ENCODE results near the gene CSNK1G2.

Gene CSNK1G2

GRCh38 chr19:1920644-1921043, 20.3 kb upstream of the CSNK1G2 start:
- DNase-seq: no peak

- no peak for DNase-seq
Observed at GRCh38 chr19:1921326-1921725, 19.6 kb upstream of the CSNK1G2 start.

- DNase-seq: peak; percentile 23
Observed at GRCh38 chr19:1921825-1922224, 19.1 kb upstream of the CSNK1G2 start.

DNA sequence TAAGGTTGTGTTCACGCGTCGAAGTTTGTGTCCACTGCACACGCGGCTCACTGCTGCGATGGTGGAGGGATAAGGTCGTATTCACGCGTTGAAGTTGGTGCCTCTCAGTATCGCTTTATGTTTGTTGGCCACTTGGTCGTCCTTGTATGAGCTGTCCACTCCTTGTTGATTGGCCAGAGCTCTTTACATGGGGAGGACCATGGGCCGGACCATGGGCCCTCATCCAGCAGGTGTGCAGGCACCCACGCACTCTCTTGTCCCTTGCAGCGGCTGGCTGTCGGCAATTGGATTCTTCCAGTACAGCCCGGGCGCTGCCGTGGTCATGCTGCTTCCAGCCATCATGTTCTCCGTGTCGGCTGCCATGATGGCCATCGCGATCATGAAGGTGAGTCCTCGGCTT, 18.2 kb upstream of the CSNK1G2 start:
- DNase-seq: no peak

- DNase-seq: peak; percentile 98
Observed at GRCh38 chr19:1923319-1923718, 17.7 kb upstream of the CSNK1G2 start.

- no peak for DNase-seq
Observed at GRCh38 chr19:1924320-1924961, 16.5 kb upstream of the CSNK1G2 start.

DNA sequence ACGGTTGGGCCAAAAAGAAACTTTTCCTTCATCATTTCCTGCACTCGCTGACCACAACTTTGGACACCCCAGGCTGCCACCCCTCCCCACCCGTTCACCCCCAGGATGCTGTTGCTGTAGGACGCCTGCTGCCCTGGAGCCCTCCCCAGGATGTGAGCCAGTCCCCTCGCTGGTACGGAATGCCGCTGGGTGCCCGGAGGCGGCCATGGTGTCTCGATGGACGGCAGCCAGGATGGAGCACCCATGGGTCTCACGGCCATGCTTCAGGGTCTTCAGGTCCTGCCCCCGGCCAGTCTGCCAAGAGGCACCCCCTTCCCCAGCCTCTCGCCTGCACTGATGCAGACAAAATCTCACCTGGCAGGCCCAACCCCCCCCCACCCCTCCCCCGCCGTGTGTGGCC, 15.4 kb upstream of the CSNK1G2 start:
- DNase-seq: no peak

DNA sequence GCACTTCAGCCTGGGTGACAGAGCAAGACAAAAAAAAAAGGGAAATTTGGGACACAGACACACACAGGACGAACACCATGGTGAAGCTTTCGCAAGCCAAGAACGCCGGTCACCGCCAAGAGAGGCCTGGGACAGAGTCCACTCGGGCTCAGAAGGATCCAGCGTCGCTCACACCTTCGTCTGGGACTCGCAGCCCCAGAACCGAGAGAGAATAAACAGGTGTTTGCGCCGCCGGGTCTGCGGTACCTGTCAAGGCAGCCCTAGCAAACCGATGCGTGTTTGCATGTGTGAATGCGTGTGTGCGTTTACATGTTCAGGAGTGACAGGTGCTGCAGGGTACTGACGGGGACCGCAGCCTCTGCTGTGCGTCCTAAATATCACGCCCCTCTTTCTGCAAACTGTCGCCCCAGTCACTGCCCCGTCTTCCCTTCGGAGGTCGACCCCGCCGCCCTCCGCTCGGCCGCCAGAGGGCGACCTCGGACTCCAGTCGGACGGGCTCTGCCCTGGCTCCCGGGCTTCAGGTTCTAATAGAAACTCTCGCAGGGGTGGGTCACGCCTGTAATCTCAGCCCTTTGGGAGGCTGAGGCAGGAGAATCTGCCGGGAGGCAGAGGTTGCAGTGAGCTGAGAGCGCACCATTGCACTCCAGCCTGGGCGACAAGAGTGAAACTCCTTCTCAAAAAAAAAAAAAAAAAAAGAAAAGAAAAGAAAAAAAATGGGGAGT, 11.8 kb upstream of the CSNK1G2 start:
- DNase-seq: peak; percentile 77

- DNase-seq: no peak
Observed at GRCh38 chr19:1931445-1931844, 9.5 kb upstream of the CSNK1G2 start.

DNA sequence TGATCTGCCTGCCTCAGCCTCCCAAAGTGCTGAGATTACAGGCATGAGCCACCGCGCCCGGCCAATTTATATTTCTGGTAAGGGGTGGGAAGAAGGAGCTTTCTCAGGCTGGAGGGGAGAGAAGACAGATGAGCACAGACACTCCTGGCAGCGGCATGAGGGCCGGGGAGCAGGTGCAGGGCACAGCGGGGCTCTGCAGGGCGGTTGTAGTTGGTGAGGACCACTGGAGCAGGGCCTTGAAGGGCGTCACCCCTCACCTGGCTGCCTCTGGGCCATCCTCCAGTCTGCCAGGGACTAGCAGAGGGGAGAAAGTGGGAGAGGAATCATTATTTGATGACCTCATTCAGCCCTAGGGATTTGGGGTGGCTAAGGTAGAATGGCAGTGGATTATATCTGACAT, 8.6 kb upstream of the CSNK1G2 start:
- no peak for DNase-seq

GRCh38 chr19:1933244-1933643, 7.7 kb upstream of the CSNK1G2 start:
- peak; percentile 46 for DNase-seq

DNA sequence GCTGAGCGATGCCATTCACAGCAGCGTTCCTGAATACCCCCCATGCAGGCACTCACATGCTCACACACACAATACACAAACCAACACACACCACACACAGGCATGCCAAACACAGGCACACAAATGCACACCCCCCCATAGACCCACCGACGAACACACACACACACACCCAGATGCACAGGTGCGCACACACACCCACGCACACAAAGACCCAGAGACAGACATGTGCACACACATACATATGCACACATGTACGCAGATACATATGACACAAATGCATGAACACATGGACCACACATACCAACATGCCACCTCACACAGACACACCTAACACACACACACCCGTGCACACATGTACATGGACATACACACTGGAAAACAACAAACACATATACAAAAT, 7.0 kb upstream of the CSNK1G2 start:
- DNase-seq: no peak

DNA sequence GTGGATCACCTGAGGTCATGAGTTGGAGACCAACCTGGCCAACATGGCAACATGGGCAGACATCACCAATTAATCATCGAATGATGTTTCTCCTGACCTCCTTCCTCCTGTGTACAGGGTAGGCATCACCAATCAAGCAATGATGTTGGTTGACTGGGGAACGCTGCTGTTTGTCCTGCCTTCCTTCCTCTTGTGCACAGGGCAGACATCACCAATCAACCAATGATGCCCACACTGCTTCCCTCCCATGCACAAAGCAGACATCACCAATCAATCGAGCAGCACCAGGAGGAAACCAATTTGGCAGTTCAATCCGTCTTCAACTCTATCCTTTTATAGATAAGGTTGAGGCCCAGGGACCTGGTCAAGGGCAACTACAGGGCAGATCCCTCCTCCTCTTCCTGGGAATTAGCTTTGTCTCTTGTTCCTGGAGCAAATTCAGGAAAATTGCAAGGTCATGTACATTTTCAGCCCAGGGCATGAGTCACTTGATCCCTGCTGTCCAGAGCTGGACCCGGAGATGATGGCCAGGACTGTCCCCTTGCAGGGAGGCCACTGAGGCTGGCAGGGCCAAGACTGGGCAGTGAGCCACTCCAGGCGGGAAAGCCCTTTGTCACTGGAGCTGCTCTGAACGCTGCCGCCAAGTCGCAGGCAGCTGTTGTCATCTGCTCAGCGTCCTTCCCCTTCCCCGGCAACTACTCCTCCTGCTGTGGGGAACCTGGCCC, 5.3 kb upstream of the CSNK1G2 start:
- peak; percentile 76 for DNase-seq

DNA sequence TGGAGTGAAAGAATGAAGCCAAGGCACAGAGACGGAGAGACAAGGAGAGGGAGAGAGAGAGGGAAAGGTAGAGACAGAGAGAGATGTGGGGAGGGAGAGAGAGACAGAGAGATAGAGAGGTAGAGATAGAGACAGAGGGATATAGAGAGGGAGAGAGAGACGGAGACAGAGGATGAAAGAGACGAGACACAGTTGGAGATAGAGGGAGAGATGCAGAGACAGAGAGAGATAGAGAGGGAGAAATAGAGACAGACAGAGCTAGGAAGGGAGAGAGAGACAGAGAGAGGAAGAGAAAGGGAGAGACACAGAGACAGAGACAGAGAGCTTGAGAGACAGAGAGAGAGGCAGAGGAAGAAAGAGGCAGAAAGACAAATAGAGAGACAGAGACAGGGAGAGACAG, 4.5 kb upstream of the CSNK1G2 start:
- DNase-seq: no peak

DNA sequence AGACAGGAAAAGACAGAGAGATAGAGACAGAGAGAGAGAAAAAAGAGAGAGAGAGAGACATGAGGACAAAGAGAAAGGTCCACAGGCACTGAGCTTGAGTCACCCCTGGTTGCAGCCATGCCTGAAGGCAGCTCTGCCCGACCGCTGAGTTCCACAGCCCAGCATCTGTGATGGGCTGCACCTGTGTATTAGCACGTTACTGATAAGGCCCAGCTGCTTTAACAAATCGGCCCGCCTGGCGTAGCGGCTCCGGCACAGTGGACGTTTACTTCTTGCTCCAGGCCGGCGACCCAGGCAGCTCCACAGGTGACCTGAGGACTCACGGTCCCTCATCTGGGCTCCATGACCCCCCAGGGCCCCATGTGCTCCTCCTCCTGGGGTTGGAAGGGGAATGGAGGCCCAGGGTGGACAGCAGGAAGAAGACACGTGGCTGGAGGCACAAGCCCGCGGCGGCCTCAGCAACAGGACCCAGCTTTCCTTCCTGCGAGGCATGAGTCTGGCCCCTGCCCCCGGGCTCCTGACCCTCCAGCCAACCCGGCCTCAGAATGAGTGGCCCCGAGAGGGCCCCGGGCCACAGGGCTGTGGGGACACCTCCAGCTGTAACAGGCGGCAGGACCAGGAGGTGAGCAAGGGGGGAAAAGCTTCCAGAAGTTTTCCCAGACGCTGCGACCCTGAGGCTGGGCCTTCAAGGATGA, 3.9 kb upstream of the CSNK1G2 start:
- DNase-seq: no peak

DNA sequence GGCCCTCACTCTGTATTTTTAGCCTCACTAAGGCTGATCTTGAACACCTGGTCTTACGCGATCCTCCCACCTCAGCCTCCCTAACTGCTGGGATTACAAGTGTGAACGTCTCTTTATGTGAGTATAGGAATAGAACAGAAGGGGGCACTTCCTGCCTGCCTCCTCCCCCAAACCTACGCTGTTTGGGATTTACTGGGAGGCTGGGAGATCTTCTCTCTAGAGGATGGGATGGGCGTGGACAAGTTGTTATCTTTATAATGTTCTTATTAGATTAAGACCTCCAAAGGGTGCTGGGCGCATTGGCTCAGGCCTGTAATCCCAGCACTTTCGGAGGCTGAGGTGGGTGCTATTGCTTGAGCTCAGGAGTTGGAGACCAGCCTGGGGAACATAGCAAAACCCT, 2.9 kb upstream of the CSNK1G2 start:
- DNase-seq: no peak

DNA sequence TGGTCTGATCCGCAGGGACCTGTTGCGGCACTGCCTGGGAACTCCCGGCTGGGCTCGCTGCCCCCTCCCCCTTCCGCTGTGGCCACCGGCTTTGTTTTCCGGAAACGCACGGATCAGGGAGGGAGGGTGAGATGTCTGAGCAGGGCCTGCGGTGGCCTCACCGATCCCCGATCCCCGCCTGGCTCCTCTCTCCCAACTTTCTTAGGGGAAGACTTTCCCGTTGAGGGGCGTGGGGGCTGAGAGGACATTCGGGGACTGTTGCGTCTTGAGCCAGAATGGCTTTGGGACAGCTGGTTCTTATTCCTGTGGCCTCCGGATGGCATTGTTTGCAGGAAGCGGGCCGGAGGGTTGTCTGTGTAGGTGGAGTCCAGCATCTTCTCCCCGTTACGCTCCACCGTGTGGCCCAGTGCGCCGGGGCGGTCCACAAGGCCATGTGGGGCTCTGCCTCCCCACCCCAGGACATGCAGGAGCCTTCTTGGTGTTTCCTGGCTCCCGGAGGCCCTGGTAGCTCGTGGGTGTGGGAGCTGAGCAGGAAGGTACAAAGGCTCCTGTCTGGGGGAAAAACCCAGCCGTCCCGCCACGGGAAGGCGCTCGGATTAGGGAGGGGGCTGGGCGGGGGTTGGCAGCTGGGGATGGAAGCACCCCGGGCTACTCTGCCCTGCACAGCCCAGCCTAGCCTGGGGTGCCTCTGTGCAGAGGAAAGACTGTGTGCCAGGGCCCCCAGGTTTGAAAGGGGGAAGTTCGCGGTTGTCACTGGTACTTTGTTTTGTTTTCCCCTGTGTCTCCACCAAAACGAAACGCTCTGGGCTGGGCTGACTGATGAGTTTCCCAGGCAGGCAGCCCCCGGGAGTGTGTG, 1.3 kb downstream of the CSNK1G2 start:
- DNase-seq: peak; percentile 70

DNA sequence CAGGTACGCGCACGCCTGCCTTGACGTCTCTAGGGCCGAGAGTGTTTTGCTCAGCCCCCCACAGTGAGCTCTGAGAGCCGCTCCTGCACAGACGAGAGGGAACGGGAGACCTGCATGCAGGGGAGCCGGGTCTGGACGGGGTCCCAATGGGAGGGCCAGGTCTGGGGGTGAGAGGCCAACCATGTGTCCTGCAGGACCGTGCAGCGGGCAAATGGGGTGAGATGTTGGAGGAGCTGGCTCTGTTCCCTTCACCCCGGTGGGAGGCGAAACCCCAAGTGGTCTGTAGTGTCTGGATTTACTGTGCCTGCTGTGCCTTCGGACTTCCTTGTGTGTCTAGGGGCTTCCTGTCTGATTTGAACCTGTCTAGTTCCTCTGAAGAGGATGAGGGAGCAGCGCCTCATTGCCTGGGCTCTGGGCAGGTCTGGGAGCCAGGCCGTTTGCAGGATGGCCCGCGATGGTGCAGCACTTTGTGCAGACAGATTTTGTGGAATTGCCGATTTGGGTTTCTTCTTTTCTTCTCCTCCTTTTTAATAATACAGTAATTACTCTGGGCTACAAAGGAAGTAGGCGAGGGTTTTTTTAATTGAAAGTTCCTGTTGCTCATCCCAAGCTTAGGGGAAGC, 2.1 kb downstream of the CSNK1G2 start:
- DNase-seq: peak; percentile 38

DNA sequence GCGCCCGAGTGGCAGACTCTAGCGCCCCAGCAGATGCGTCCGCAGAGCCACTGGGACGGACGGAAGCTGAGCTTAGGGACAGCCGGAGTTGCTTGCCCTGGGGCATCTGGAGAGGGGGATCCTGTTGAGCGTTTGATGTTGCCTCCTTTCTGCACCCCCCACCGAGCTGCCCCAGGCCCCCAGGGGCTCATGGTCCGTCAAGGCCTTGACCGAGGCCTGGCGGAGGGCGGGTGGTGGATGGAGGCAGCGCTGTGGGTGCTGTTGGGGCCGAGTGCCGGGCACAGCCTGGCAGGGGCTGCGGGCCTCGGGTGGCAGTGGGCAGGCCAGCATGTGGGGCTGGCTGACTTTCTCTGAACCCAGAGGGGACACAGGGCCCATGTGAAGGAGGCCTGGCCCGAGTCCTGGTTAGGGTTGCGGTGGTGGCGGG, 2.7 kb downstream of the CSNK1G2 start:
- DNase-seq: no peak

- DNase-seq: peak; percentile 73
Observed at GRCh38 chr19:1944088-1944915, 3.3 kb downstream of the CSNK1G2 start.

- no peak for DNase-seq
Observed at GRCh38 chr19:1944916-1945561, 4.1 kb downstream of the CSNK1G2 start.

All from MV-4-11 (cell line).